Measurements from ENCODE around the gene SYNDIG1. TPM values are rescaled to one million over a fixed set of nuclear protein-coding genes. Genes with fewer than 3 reads are reported as not detected.

SYNDIG1 gene
- total RNA-seq, 1 donor from 2014 or later = not detected

- intact Hi-C loops (cut with micrococcal nuclease) = no loop called here
Observed at GRCh38 chr20:24583169-24583792, 113.9 kb downstream of the SYNDIG1 start.

- intact Hi-C loops (cut with micrococcal nuclease) = no loop called here
Observed at GRCh38 chr20:24584078-24584477, 114.6 kb downstream of the SYNDIG1 start.

- intact Hi-C loops (cut with micrococcal nuclease) = no loop called here
Observed at GRCh38 chr20:24584538-24585356, 115.3 kb downstream of the SYNDIG1 start.

- intact Hi-C loops (cut with micrococcal nuclease) = no loop called here
Observed at GRCh38 chr20:24585796-24586522, 116.5 kb downstream of the SYNDIG1 start.

GRCh38 chr20:24586523-24586840 is 117.1 kb downstream of the SYNDIG1 start:
- intact Hi-C loops (cut with micrococcal nuclease) = no loop called here

GRCh38 chr20:24587384-24588046 is 118.1 kb downstream of the SYNDIG1 start:
- intact Hi-C loops (cut with micrococcal nuclease) = no loop called here

GRCh38 chr20:24588047-24588635 is 118.7 kb downstream of the SYNDIG1 start:
- intact Hi-C loops (cut with micrococcal nuclease) = no loop called here

- intact Hi-C loops (cut with micrococcal nuclease) = no loop called here
Observed at GRCh38 chr20:24588725-24589340, 119.4 kb downstream of the SYNDIG1 start.

- intact Hi-C loops (cut with micrococcal nuclease) = no loop called here
Observed at GRCh38 chr20:24589381-24589780, 120.0 kb downstream of the SYNDIG1 start.

- intact Hi-C loops (cut with micrococcal nuclease) = no loop called here
Observed at GRCh38 chr20:24589815-24590177, 120.4 kb downstream of the SYNDIG1 start.

GRCh38 chr20:24590178-24590982 is 121.0 kb downstream of the SYNDIG1 start:
- intact Hi-C loops (cut with micrococcal nuclease) = no loop called here

- intact Hi-C loops (cut with micrococcal nuclease) = no loop called here
Observed at GRCh38 chr20:24597051-24597450, 127.6 kb downstream of the SYNDIG1 start.

- intact Hi-C loops (cut with micrococcal nuclease) = no loop called here
Observed at GRCh38 chr20:24598346-24598745, 128.9 kb downstream of the SYNDIG1 start.

- intact Hi-C loops (cut with micrococcal nuclease) = no loop called here
Observed at GRCh38 chr20:24598996-24599395, 129.6 kb downstream of the SYNDIG1 start.

GRCh38 chr20:24600012-24600411 is 130.6 kb downstream of the SYNDIG1 start:
- intact Hi-C loops (cut with micrococcal nuclease) = no loop called here

GRCh38 chr20:24603454-24603853 is 134.0 kb downstream of the SYNDIG1 start:
- intact Hi-C loops (cut with micrococcal nuclease) = no loop called here

- intact Hi-C loops (cut with micrococcal nuclease) = no loop called here
Observed at GRCh38 chr20:24604966-24605665, 135.7 kb downstream of the SYNDIG1 start.

- intact Hi-C loops (cut with micrococcal nuclease) = no loop called here
Observed at GRCh38 chr20:24605937-24606455, 136.6 kb downstream of the SYNDIG1 start.

GRCh38 chr20:24607402-24607801 is 138.0 kb downstream of the SYNDIG1 start:
- intact Hi-C loops (cut with micrococcal nuclease) = no loop called here

All from T-helper 2 cell treated with Interferon-gamma antibody and Interleukin-4, amounts not matched to agents 100 ng/mL and 5 ng/mL, for 36 hours (primary cell).